Neuronal stem cell (in vitro differentiated cells): ENCODE measurements around the gene EIF3A.

Source experiments
- DNase-seq: peaks from one replicate; pipeline ENCODE4 v3.0.0-alpha.2; 2013; ENCODE audit warnings: low spot score
- H2AFZ ChIP-seq: one replicate; pipeline ENCODE4 v1.6.1; 2013; ENCODE audit warnings: mild to moderate bottlenecking, low read length, inconsistent platforms
- H2AK5ac ChIP-seq: 2 replicates; pipeline ENCODE4 v1.6.1; 2013; ENCODE audit warnings: low read depth, mild to moderate bottlenecking, inconsistent platforms, low read length, moderate library complexity, mixed read lengths
- H2BK120ac ChIP-seq: 2 replicates; pipeline ENCODE4 v1.6.1; 2013; ENCODE audit warnings: low read depth, mild to moderate bottlenecking, inconsistent platforms, low read length, moderate library complexity, mixed read lengths
- H2BK12ac ChIP-seq: one replicate; pipeline ENCODE4 v1.6.1; 2013; ENCODE audit warnings: low read length, inconsistent platforms
- H2BK15ac ChIP-seq: 2 replicates; pipeline ENCODE4 v1.6.1; 2013; ENCODE audit warnings: mild to moderate bottlenecking, low read length, inconsistent platforms, mixed read lengths
- H2BK5ac ChIP-seq: one replicate; pipeline ENCODE4 v1.6.1; 2013; ENCODE audit warnings: inconsistent platforms, mild to moderate bottlenecking, low read length, moderate library complexity
- H3K14ac ChIP-seq: one replicate; pipeline ENCODE4 v1.6.1; 2013; ENCODE audit warnings: low read length, inconsistent platforms
- H3K18ac ChIP-seq: 2 replicates; pipeline ENCODE4 v1.6.1; 2013; ENCODE audit warnings: low read length, inconsistent platforms
- H3K23ac ChIP-seq: 2 replicates; pipeline ENCODE4 v1.6.1; 2013; ENCODE audit warnings: low read depth, mild to moderate bottlenecking, mixed read lengths, low read length, inconsistent platforms; ENCODE audit not compliant: poor library complexity
- H3K27ac ChIP-seq: replicated peaks from 3 replicates; pipeline ENCODE4 v1.5.1; 2013; ENCODE audit warnings: low read length, inconsistent platforms
- H3K27me3 ChIP-seq, 3 experiments: 2 replicates each; pipeline ENCODE4 v1.6.1; 2013; ENCODE audit warnings: low read length in 3 of 3, mild to moderate bottlenecking in 2 of 3, inconsistent platforms in 1 of 3, low read depth in 1 of 3, mixed read lengths in 1 of 3, moderate library complexity in 1 of 3; ENCODE audit not compliant: control insufficient read depth in 3 of 3, insufficient read depth in 3 of 3
- H3K36me3 ChIP-seq, 2 donors: replicated peaks in 1 of 2; 2 replicates each; pipeline ENCODE4 v1.6.1; 2013; ENCODE audit warnings: low read length in 2 of 2; ENCODE audit not compliant: control insufficient read depth in 2 of 2, insufficient read depth in 2 of 2
- H3K4ac ChIP-seq: 2 replicates; pipeline ENCODE4 v1.6.1; 2013; ENCODE audit warnings: inconsistent platforms, mild to moderate bottlenecking, low read length, moderate library complexity
- H3K4me1 ChIP-seq, 2 donors: 1 replicate in 1 of 2; 2 replicates in 1 of 2; pipeline ENCODE4 v1.6.1; 2013; ENCODE audit warnings: low read length in 2 of 2, low read depth in 1 of 2; ENCODE audit not compliant: control insufficient read depth in 2 of 2, insufficient read depth in 1 of 2
- H3K4me2 ChIP-seq: one replicate; pipeline ENCODE4 v1.6.1; 2013; ENCODE audit warnings: mild to moderate bottlenecking, low read length, inconsistent platforms; ENCODE audit not compliant: insufficient read depth, poor library complexity, severe bottlenecking
- H3K4me3 ChIP-seq, 2 donors: 2 replicates each; pipeline ENCODE4 v1.5.1; 2013; ENCODE audit warnings: low read length in 2 of 2, mild to moderate bottlenecking in 2 of 2, inconsistent platforms in 1 of 2, moderate library complexity in 1 of 2
- H3K79me1 ChIP-seq: one replicate; pipeline ENCODE4 v1.6.1; 2013; ENCODE audit warnings: low read depth, mild to moderate bottlenecking, inconsistent platforms, low read length, moderate library complexity
- H3K9ac ChIP-seq: one replicate; pipeline ENCODE4 v1.6.1; 2013; ENCODE audit warnings: mild to moderate bottlenecking, low read depth, low read length, inconsistent platforms; ENCODE audit not compliant: poor library complexity
- H3K9me3 ChIP-seq, 2 donors: replicated peaks in 1 of 2; 2 replicates each; pipeline versions ENCODE3 to v1.6.1; 2013; ENCODE audit warnings: low read length in 2 of 2, mild to moderate bottlenecking in 2 of 2, inconsistent platforms in 1 of 2, low read depth in 1 of 2, mixed read lengths in 1 of 2, moderate library complexity in 1 of 2; ENCODE audit not compliant: control insufficient read depth in 2 of 2, insufficient read depth in 1 of 2
- H4K8ac ChIP-seq: one replicate; pipeline ENCODE4 v1.6.1; 2013; ENCODE audit warnings: low read depth, mild to moderate bottlenecking, inconsistent platforms, low read length, moderate library complexity
- H4K91ac ChIP-seq: one replicate; pipeline ENCODE4 v1.6.1; 2013; ENCODE audit warnings: low read length, low read depth, mild to moderate bottlenecking, inconsistent platforms; ENCODE audit not compliant: poor library complexity
- WGBS, 2 donors: extraction: QIAGEN DNeasy Blood & Tissue Kit; methylation state at CpG; one replicate each; pipeline ENCODE4 v1.1.7; 2013; ENCODE audit warnings: missing lambda C conversion rate in 2 of 2, mixed read lengths in 1 of 2; ENCODE audit not compliant: insufficient read length in 2 of 2, insufficient replicate concordance in 1 of 2; ENCODE audit errors: extremely low coverage in 2 of 2; 5-methylcytosine and 5-hydroxymethylcytosine counted together

The EIF3A gene

DNA sequence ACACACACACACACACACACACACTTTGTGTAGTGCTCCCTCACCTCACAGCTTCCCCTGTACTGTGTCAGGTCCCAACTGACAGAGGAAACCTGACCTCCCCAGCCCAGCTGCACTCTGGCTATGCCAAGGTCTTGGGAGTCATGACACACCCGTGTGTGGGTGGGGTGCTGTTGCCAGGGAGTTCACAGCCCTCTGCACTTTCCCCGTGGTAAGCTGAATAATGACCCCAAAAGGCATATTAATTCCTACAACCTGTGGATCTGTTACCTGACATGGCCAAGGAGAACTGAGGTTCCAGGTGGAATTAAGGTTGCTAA, 60.0 kb downstream of the EIF3A start:
- no CpG with 5 or more reads among the region's 2 CpGs for WGBS, 2 donors
- H3K9me3 ChIP-seq = no peaks in the 10 kb centered on the region
- H2AK5ac ChIP-seq = no peak overlapping the region
- H2AFZ ChIP-seq = no peak overlapping the region
- no peak overlapping the region for H2BK15ac ChIP-seq
- no peak overlapping the region for H3K14ac ChIP-seq
- no peak overlapping the region for H3K4me3 ChIP-seq
- no peak overlapping the region for H3K4me2 ChIP-seq
- peak overlapping the region; percentile 71 for H3K18ac ChIP-seq
- H3K27me3 ChIP-seq = peaks cover 0 to 28% (median 0%) of the 10 kb centered on the region in 3 experiments
- no peak overlapping the region for H2BK5ac ChIP-seq
- H3K27ac ChIP-seq = no peak overlapping the region
- H3K23ac ChIP-seq = no peak overlapping the region
- H4K91ac ChIP-seq = peak overlapping the region; percentile 30
- H3K36me3 ChIP-seq = no peaks in the 10 kb centered on the region
- H3K4ac ChIP-seq = no peak overlapping the region
- no peak overlapping the region for H2BK12ac ChIP-seq
- H3K79me1 ChIP-seq = no peaks in the 10 kb centered on the region
- no peak overlapping the region for H2BK120ac ChIP-seq
- H4K8ac ChIP-seq = no peak overlapping the region
- DNase-seq = no peak
- H3K9ac ChIP-seq = no peak overlapping the region
- peaks cover 3 to 13% of the 10 kb centered on the region in 2 donors for H3K4me1 ChIP-seq

- Histone ChIP-seq H3K79me1 (no peaks in the 10 kb centered on the region), H3K23ac (no peak overlapping the region), H3K27ac (no peak overlapping the region), H2AK5ac (no peak overlapping the region), H2BK12ac (no peak overlapping the region), H3K4ac (no peak overlapping the region), H2AFZ (no peak overlapping the region), H2BK5ac (no peak overlapping the region), H2BK15ac (no peak overlapping the region), H2BK120ac (no peak overlapping the region), H3K36me3 (no peaks in the 10 kb centered on the region), H3K4me2 (no peak overlapping the region), H4K8ac (no peak overlapping the region), H4K91ac (no peak overlapping the region), H3K9me3 (no peaks in the 10 kb centered on the region), H3K4me1 (peaks cover 0 to 2% of the 10 kb centered on the region in 2 donors), H3K27me3 (peaks cover 0 to 4% (median 0%) of the 10 kb centered on the region in 3 experiments), H3K4me3 (no peak overlapping the region), H3K9ac (no peak overlapping the region), H3K14ac (no peak overlapping the region), H3K18ac (no peak overlapping the region)
- WGBS, 2 donors = no CpG with 5 or more reads among the region's 4 CpGs
- no peak for DNase-seq
These were observed 73.4 kb downstream of the EIF3A start for GRCh38 chr10:119007211-119007574.

DNA sequence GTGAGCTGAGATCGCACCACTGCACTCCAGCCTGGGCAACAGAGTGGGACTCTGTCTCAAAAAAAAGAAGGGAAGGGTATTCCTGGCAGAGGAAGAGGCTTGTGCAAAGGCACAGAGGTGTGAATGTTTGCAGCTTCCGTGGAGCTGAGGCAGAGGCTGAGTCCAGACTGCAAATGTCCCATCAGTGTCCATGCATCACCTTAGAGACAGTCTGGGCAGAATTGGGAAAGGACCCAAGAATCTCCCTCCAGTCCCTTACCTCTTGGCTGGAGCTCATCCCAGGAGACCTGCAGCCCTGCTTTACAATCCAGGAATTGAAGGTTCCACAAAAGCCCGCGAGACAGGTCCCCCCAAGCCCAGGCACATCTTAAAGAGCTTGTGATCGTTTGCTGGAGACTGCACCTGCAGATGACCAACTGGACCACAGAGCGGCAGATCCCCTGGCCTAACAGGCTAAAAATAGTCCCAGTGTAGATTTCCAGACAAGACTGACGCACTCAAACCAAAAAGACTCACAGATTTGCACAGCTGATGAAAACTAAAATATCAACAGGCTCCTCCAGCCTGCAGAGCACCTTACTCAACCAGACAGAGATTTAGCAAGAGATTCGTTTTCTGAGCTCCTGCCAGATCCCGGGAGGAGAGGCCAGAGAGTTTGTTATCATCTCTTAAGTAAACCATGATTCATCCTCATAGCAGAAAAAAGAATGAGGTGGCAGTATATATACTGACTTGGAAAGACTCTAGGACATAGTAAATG, 74.0 kb downstream of the EIF3A start:
- Histone ChIP-seq H3K9me3 (no peaks in the 10 kb centered on the region), H3K4ac (no peak overlapping the region), H3K36me3 (no peaks in the 10 kb centered on the region), H3K18ac (no peak overlapping the region), H3K4me2 (no peak overlapping the region), H3K14ac (no peak overlapping the region), H3K27ac (no peak overlapping the region), H3K27me3 (peaks cover 0 to 4% (median 0%) of the 10 kb centered on the region in 3 experiments), H3K4me1 (peaks cover 0 to 2% of the 10 kb centered on the region in 2 donors), H2AFZ (no peak overlapping the region), H2BK15ac (no peak overlapping the region), H4K8ac (no peak overlapping the region), H3K4me3 (no peak overlapping the region), H3K23ac (no peak overlapping the region), H3K9ac (no peak overlapping the region), H2AK5ac (peak overlapping the region; percentile 57), H4K91ac (no peak overlapping the region), H3K79me1 (no peaks in the 10 kb centered on the region), H2BK12ac (no peak overlapping the region), H2BK120ac (no peak overlapping the region), H2BK5ac (no peak overlapping the region)
- no peak for DNase-seq
- WGBS, 2 donors = no CpG with 5 or more reads among the region's 9 CpGs

- WGBS, 2 donors = no CpG with 5 or more reads among the region's 9 CpGs
- H3K4me2 ChIP-seq = no peak overlapping the region
- no peak overlapping the region for H4K91ac ChIP-seq
- peaks cover 0 to 2% of the 10 kb centered on the region in 2 donors for H3K4me1 ChIP-seq
- no peak overlapping the region for H2BK120ac ChIP-seq
- no peak overlapping the region for H3K14ac ChIP-seq
- DNase-seq = no peak
- no peak overlapping the region for H2AFZ ChIP-seq
- H2BK5ac ChIP-seq = no peak overlapping the region
- no peaks in the 10 kb centered on the region for H3K36me3 ChIP-seq
- no peak overlapping the region for H3K27ac ChIP-seq
- H3K23ac ChIP-seq = no peak overlapping the region
- peak overlapping the region; percentile 53 for H3K18ac ChIP-seq
- peak overlapping the region; percentile 57 for H2AK5ac ChIP-seq
- no peak overlapping the region for H3K4me3 ChIP-seq
- H3K27me3 ChIP-seq = peaks cover 0 to 4% (median 0%) of the 10 kb centered on the region in 3 experiments
- no peak overlapping the region for H4K8ac ChIP-seq
- H3K9me3 ChIP-seq = no peaks in the 10 kb centered on the region
- no peak overlapping the region for H2BK12ac ChIP-seq
- no peaks in the 10 kb centered on the region for H3K79me1 ChIP-seq
- H2BK15ac ChIP-seq = no peak overlapping the region
- H3K9ac ChIP-seq = no peak overlapping the region
- no peak overlapping the region for H3K4ac ChIP-seq
These were observed 75.1 kb downstream of the EIF3A start for GRCh38 chr10:119005362-119006043.
